OCI-LY1 (cell line): Measurements from ENCODE around the gene NRDE2.

ENCODE experiments used
- H2AFZ ChIP-seq: fragments of 200-600 bp; sonication (generic), shearing (Covaris generic); 2 replicates; pipeline ENCODE4 v1.6.0; 2014; ENCODE audit warnings: antibody characterized with exemption, mild to moderate bottlenecking, low read length
- H3F3A ChIP-seq: fragments of 200-600 bp; sonication (generic), shearing (Covaris generic); 2 replicates; pipeline ENCODE4 v1.6.0; 2014; ENCODE audit warnings: mild to moderate bottlenecking, antibody characterized with exemption, low read length, moderate library complexity; ENCODE audit not compliant: insufficient read depth
- H3K27ac ChIP-seq: fragments of 200-600 bp; sonication (generic); 2 replicates; pipeline ENCODE4 v1.5.1; 2014; ENCODE audit warnings: low read length, mixed run types, mild to moderate bottlenecking, low read depth; ENCODE audit not compliant: poor library complexity, severe bottlenecking
- H3K27me3 ChIP-seq: fragments of 200-600 bp; sonication (generic); 2 replicates; pipeline ENCODE4 v1.6.0; 2014; ENCODE audit warnings: antibody characterized with exemption, mild to moderate bottlenecking, low read length, moderate library complexity; ENCODE audit not compliant: insufficient read depth
- H3K36me3 ChIP-seq: fragments of 200-600 bp; sonication (generic); 2 replicates; pipeline ENCODE4 v1.6.1; 2014; ENCODE audit warnings: mild to moderate bottlenecking, antibody characterized with exemption, low read length, moderate library complexity, mixed read lengths; ENCODE audit not compliant: insufficient read depth
- H3K4me1 ChIP-seq: fragments of 200-600 bp; sonication (generic); 2 replicates; pipeline ENCODE4 v1.5.1; 2014; ENCODE audit warnings: mild to moderate bottlenecking, low read length, moderate library complexity; ENCODE audit not compliant: insufficient read depth, severe bottlenecking
- H3K4me2 ChIP-seq: fragments of 200-600 bp; sonication (generic), shearing (Covaris generic); 2 replicates; pipeline ENCODE4 v1.6.1; 2014; ENCODE audit warnings: low read length
- H3K4me3 ChIP-seq: fragments of 200-600 bp; sonication (generic); 2 replicates; pipeline ENCODE4 v1.5.1; 2014; ENCODE audit warnings: low read length, low read depth, mild to moderate bottlenecking, mixed read lengths; ENCODE audit not compliant: poor library complexity, severe bottlenecking
- H3K79me2 ChIP-seq: fragments of 200-600 bp; shearing (Covaris generic); 2 replicates; pipeline ENCODE4 v1.6.1; 2016; ENCODE audit warnings: mixed run types, low read length, mixed read lengths; ENCODE audit not compliant: insufficient read depth
- H3K9ac ChIP-seq: fragments of 200-600 bp; sonication (generic), shearing (Covaris generic); 2 replicates; pipeline ENCODE4 v1.6.1; 2014; ENCODE audit warnings: mild to moderate bottlenecking, low read length, mixed read lengths
- H3K9me2 ChIP-seq: fragments of 200-600 bp; sonication (generic), shearing (Covaris generic); 2 replicates; pipeline ENCODE4 v1.6.1; 2014; ENCODE audit warnings: low read depth, mild to moderate bottlenecking, low read length, mixed read lengths
- H3K9me3 ChIP-seq: fragments of 200-600 bp; shearing (Covaris generic); 2 replicates; pipeline ENCODE4 v1.6.1; 2014; ENCODE audit warnings: low read length, mixed read lengths
- H4K20me1 ChIP-seq: fragments of 200-600 bp; sonication (generic), shearing (Covaris generic); 2 replicates; pipeline ENCODE4 v1.6.0; 2016; ENCODE audit warnings: mild to moderate bottlenecking, low read length; ENCODE audit not compliant: insufficient read depth
- CTCF ChIP-seq: fragments of 200-600 bp; sonication (generic), shearing (Covaris generic); IDR thresholded peaks from 2 replicates; pipeline ENCODE4 v1.5.1; 2017; ENCODE audit warnings: mild to moderate bottlenecking, antibody characterized with exemption, low read length, moderate library complexity, mixed read lengths
- EZH2 ChIP-seq: fragments of 200-600 bp; sonication (generic), shearing (Covaris generic); IDR thresholded peaks from 2 replicates; pipeline ENCODE4 v1.8.0; 2017; ENCODE audit warnings: borderline replicate concordance, mixed run types, mild to moderate bottlenecking, antibody characterized with exemption, low read length, moderate library complexity, mixed read lengths

The NRDE2 gene

GRCh38 chr14:90308561-90308960 lies 23.2 kb downstream of the NRDE2 start:
- Histone ChIP-seq H3K4me1 (no peaks in the 10 kb centered on the region), H3K4me2 (no peak overlapping the region), H4K20me1 (no peaks in the 10 kb centered on the region), H3K9me2 (no peaks in the 10 kb centered on the region), H3K36me3 (peaks cover 61% of the 10 kb centered on the region), H2AFZ (no peak overlapping the region), H3K79me2 (no peaks in the 10 kb centered on the region), H3K4me3 (no peak overlapping the region), H3K9ac (no peak overlapping the region), H3F3A (no peaks in the 10 kb centered on the region), H3K27me3 (no peaks in the 10 kb centered on the region), H3K9me3 (no peaks in the 10 kb centered on the region), H3K27ac (no peak overlapping the region)
- no peak for TF ChIP-seq CTCF
- TF ChIP-seq EZH2: no peak

GRCh38 chr14:90305176-90305601 lies 26.6 kb downstream of the NRDE2 start:
- Histone ChIP-seq H3K4me2 (no peak overlapping the region), H2AFZ (no peak overlapping the region), H3K9me3 (no peaks in the 10 kb centered on the region), H3K4me3 (no peak overlapping the region), H4K20me1 (no peaks in the 10 kb centered on the region), H3K9ac (no peak overlapping the region), H3F3A (0 out of 2 replicates have a peak, but pooled peaks cover 4% of the 10 kb centered on the region), H3K36me3 (peaks cover 55% of the 10 kb centered on the region), H3K9me2 (no peaks in the 10 kb centered on the region), H3K27ac (no peak overlapping the region), H3K79me2 (no peaks in the 10 kb centered on the region), H3K4me1 (no peaks in the 10 kb centered on the region), H3K27me3 (no peaks in the 10 kb centered on the region)
- TF ChIP-seq CTCF: no peak
- no peak for TF ChIP-seq EZH2

GRCh38 chr14:90304502-90304901 lies 27.2 kb downstream of the NRDE2 start:
- Histone ChIP-seq H3K9me3 (no peaks in the 10 kb centered on the region), H2AFZ (no peak overlapping the region), H3K4me1 (no peaks in the 10 kb centered on the region), H3K9ac (no peak overlapping the region), H3K27ac (no peak overlapping the region), H3K79me2 (no peaks in the 10 kb centered on the region), H3F3A (0 out of 2 replicates have a peak, but pooled peaks cover 4% of the 10 kb centered on the region), H4K20me1 (no peaks in the 10 kb centered on the region), H3K4me3 (no peak overlapping the region), H3K4me2 (no peak overlapping the region), H3K36me3 (peaks cover 53% of the 10 kb centered on the region), H3K27me3 (no peaks in the 10 kb centered on the region), H3K9me2 (no peaks in the 10 kb centered on the region)
- no peak for TF ChIP-seq CTCF
- TF ChIP-seq EZH2: no peak
